Immature natural killer cell (primary cell): Measurements from ENCODE around the gene LKAAEAR1. TPM values are rescaled to one million over a fixed set of nuclear protein-coding genes. Genes with fewer than 3 reads are reported as not detected.
A peak's percentile ranks its signal among the peaks of the same experiment; 100 is the strongest.

Source experiments
- DNase-seq, 3 donors: peaks; one replicate each; pipeline ENCODE4 v3.0.0; 2022; ENCODE audit warnings: mixed read lengths in 1 of 3
- H3K27ac Mint-ChIP-seq, 6 donors: one replicate each; pipeline ENCODE4 v1.8.0; 2020; ENCODE audit warnings: mixed read lengths in 6 of 6, mild to moderate bottlenecking in 5 of 6, inconsistent platforms in 4 of 6, moderate library complexity in 3 of 6
- H3K27me3 Mint-ChIP-seq, 3 donors: one replicate each; pipeline ENCODE4 v1.8.0; 2020 to 2021; ENCODE audit warnings: low read depth in 3 of 3, mild to moderate bottlenecking in 3 of 3, mixed read lengths in 3 of 3, moderate library complexity in 3 of 3, inconsistent platforms in 1 of 3
- H3K36me3 Mint-ChIP-seq, 3 donors: one replicate each; pipeline ENCODE4 v1.8.0; 2020; ENCODE audit warnings: mixed read lengths in 3 of 3, inconsistent platforms in 2 of 3, mild to moderate bottlenecking in 2 of 3
- H3K4me1 Mint-ChIP-seq, 2 donors: one replicate each; pipeline ENCODE4 v1.8.0; 2020; ENCODE audit warnings: inconsistent platforms in 2 of 2, mild to moderate bottlenecking in 2 of 2, mixed read lengths in 2 of 2, moderate library complexity in 1 of 2
- H3K4me3 Mint-ChIP-seq, 5 donors: one replicate each; pipeline ENCODE4 v1.8.0; 2020; ENCODE audit warnings: mild to moderate bottlenecking in 5 of 5, mixed read lengths in 5 of 5, inconsistent platforms in 3 of 5, moderate library complexity in 3 of 5
- H3K9me3 Mint-ChIP-seq, 6 donors: one replicate each; pipeline ENCODE4 v1.8.0; 2020; ENCODE audit warnings: mild to moderate bottlenecking in 6 of 6, mixed read lengths in 6 of 6, inconsistent platforms in 4 of 6, moderate library complexity in 3 of 6
- polyA plus RNA-seq, 3 donors: library from polyadenylated mRNA; unstranded; fragments of 300-500 nt; fragmentation: Illumina TruSeq; gene quantifications; one replicate each; pipeline ENCODE4 v1.2.3, GENCODE V29; 2021

LKAAEAR1 gene
- polyA plus RNA-seq, 3 donors from 2014 or later, result not detected

GRCh38 chr20:64115171-64115911, 31.1 kb upstream of the LKAAEAR1 start:
- Mint-ChIP-seq H3K9me3 (no peaks in the 10 kb centered on the region), H3K27ac (no peak overlapping the region)
- DNase-seq, result no peak

GRCh38 chr20:64114356-64114971, 30.3 kb upstream of the LKAAEAR1 start:
- Mint-ChIP-seq H3K36me3 (no peaks in the 10 kb centered on the region), H3K27me3 (peaks cover 0 to 3% (median 2%) of the 10 kb centered on the region in 3 donors), H3K9me3 (no peaks in the 10 kb centered on the region), H3K27ac (no peak overlapping the region), H3K4me3 (no peak overlapping the region), H3K4me1 (no peaks in the 10 kb centered on the region)
- no peak for DNase-seq

More at GRCh38 chr20:64115171-64115911, 31.1 kb upstream of the LKAAEAR1 start:
- no peaks in the 10 kb centered on the region for H3K36me3 Mint-ChIP-seq
- peaks cover 3 to 5% of the 10 kb centered on the region in 2 donors for H3K4me1 Mint-ChIP-seq
- H3K4me3 Mint-ChIP-seq, result no peak overlapping the region
- peaks cover 0 to 6% (median 3%) of the 10 kb centered on the region in 3 donors for H3K27me3 Mint-ChIP-seq

GRCh38 chr20:64113796-64114355, 29.7 kb upstream of the LKAAEAR1 start:
- Mint-ChIP-seq H3K36me3 (no peaks in the 10 kb centered on the region), H3K27ac (no peak overlapping the region), H3K4me1 (no peaks in the 10 kb centered on the region), H3K9me3 (no peaks in the 10 kb centered on the region), H3K27me3 (peaks cover 0 to 3% (median 2%) of the 10 kb centered on the region in 3 donors), H3K4me3 (no peak overlapping the region)
- DNase-seq, result no peak

GRCh38 chr20:64113444-64113775, 29.2 kb upstream of the LKAAEAR1 start:
- Mint-ChIP-seq H3K27ac (no peak overlapping the region), H3K4me1 (no peaks in the 10 kb centered on the region), H3K27me3 (peaks cover 0 to 3% (median 2%) of the 10 kb centered on the region in 3 donors), H3K36me3 (no peaks in the 10 kb centered on the region), H3K9me3 (no peaks in the 10 kb centered on the region), H3K4me3 (no peak overlapping the region)
- no peak for DNase-seq

GRCh38 chr20:64112691-64113443, 28.7 kb upstream of the LKAAEAR1 start:
- no peak for DNase-seq
- no peak overlapping the region for H3K27ac Mint-ChIP-seq
- no peaks in the 10 kb centered on the region for H3K36me3 Mint-ChIP-seq

GRCh38 chr20:64111841-64112641, 27.8 kb upstream of the LKAAEAR1 start:
- Mint-ChIP-seq H3K27me3 (peaks cover 0 to 3% (median 3%) of the 10 kb centered on the region in 3 donors), H3K4me3 (no peak overlapping the region), H3K9me3 (no peaks in the 10 kb centered on the region), H3K4me1 (peaks cover 2 to 5% of the 10 kb centered on the region in 2 donors), H3K36me3 (no peaks in the 10 kb centered on the region), H3K27ac (no peak overlapping the region)
- DNase-seq, result no peak

More at GRCh38 chr20:64112691-64113443, 28.7 kb upstream of the LKAAEAR1 start:
- Mint-ChIP-seq H3K27me3 (peaks cover 0 to 3% (median 3%) of the 10 kb centered on the region in 3 donors), H3K4me1 (peaks cover 2 to 5% of the 10 kb centered on the region in 2 donors), H3K4me3 (no peak overlapping the region), H3K9me3 (no peaks in the 10 kb centered on the region)

GRCh38 chr20:64110411-64111068, 26.3 kb upstream of the LKAAEAR1 start:
- DNase-seq, result no peak
- Mint-ChIP-seq H3K4me3 (no peak overlapping the region), H3K9me3 (no peaks in the 10 kb centered on the region), H3K36me3 (no peaks in the 10 kb centered on the region), H3K27ac (no peak overlapping the region), H3K27me3 (peaks cover 1 to 2% (median 2%) of the 10 kb centered on the region in 3 donors), H3K4me1 (peaks cover 2 to 5% of the 10 kb centered on the region in 2 donors)

GRCh38 chr20:64109831-64110391, 25.7 kb upstream of the LKAAEAR1 start:
- Mint-ChIP-seq H3K27me3 (peaks cover 1 to 2% (median 2%) of the 10 kb centered on the region in 3 donors), H3K4me1 (peaks cover 2 to 5% of the 10 kb centered on the region in 2 donors), H3K36me3 (no peaks in the 10 kb centered on the region), H3K4me3 (no peak overlapping the region), H3K27ac (no peak overlapping the region), H3K9me3 (no peaks in the 10 kb centered on the region)
- DNase-seq, result no peak

GRCh38 chr20:64108731-64109681, 24.8 kb upstream of the LKAAEAR1 start:
- Mint-ChIP-seq H3K36me3 (no peaks in the 10 kb centered on the region), H3K27ac (no peak overlapping the region), H3K4me1 (peaks cover 2 to 5% of the 10 kb centered on the region in 2 donors), H3K9me3 (no peaks in the 10 kb centered on the region), H3K27me3 (peaks cover 1 to 2% (median 2%) of the 10 kb centered on the region in 3 donors), H3K4me3 (no peak overlapping the region)
- no peak for DNase-seq

- Mint-ChIP-seq H3K27ac (peak overlapping the region in 1 of 6 donors; percentile 71), H3K4me1 (peaks cover 2 to 5% of the 10 kb centered on the region in 2 donors), H3K27me3 (peaks cover 2 to 8% (median 5%) of the 10 kb centered on the region in 3 donors), H3K9me3 (no peaks in the 10 kb centered on the region), H3K4me3 (no peak overlapping the region), H3K36me3 (no peaks in the 10 kb centered on the region)
- DNase-seq, result no peak
Measured at GRCh38 chr20:64107736-64108457, 23.7 kb upstream of the LKAAEAR1 start.

- Mint-ChIP-seq H3K4me3 (no peak within 1 kb of the TSS), H3K27ac (peak within 1 kb of the TSS in 1 of 6 donors; percentile 71), H3K36me3 (no peaks in the 10 kb centered on the region), H3K27me3 (peaks cover 4 to 8% (median 8%) of the 10 kb centered on the region in 3 donors), H3K9me3 (no peaks in the 10 kb centered on the region), H3K4me1 (peaks cover 4 to 5% of the 10 kb centered on the region in 2 donors)
- DNase-seq, result no peak
Measured at GRCh38 chr20:64106981-64107735, 23.0 kb upstream of the LKAAEAR1 start, which contains the start of gene NPBWR2. NPBWR2 (minus strand) TSS chr20:64107565; CDS start chr20:64106831, 734 bp downstream.
